Measurements from ENCODE around the gene AK9.

DNA sequence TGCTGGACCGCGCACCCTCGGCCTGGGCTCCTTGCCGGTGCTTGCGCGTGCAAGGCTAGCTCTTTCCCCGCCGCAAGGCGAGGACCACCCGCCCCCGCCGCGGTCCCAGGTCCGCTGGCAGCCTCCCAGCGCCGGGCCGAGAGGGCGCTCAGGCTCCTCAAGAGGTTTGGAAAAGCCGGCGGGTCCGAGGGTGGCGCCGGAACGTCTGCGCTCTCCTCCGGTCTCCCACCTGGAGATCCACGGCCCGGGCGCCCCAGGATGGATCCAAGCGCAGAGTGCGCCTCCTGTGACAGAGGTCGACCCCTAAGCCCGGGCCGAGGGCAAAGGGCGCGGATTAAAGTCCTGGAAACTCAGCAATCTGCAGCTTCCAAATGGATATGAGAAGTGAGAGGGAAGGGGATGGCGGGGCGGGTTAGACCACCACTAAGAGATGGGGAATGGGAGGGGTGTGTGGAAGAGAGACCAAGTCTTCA is 234.9 kb downstream of the AK9 start:
- TF ChIP-seq CTCF (conservative IDR thresholded peaks at IDR 0.05; ENCODE audit: low read depth, low read length), result no peak
- no peak for TF ChIP-seq EZH2 (IDR thresholded peaks at IDR 0.05; ENCODE audit: borderline replicate concordance, low read depth, low read length, poor library complexity, severe bottlenecking)

All from A673 (cell line).